Lung (tissue), 12 donors: ENCODE data around the gene CCNT1. TPM values are rescaled to one million over a fixed set of nuclear protein-coding genes. Genes with fewer than 3 reads are reported as not detected.

ENCODE experiments used
- ATAC-seq: fragments of 200-7000 bp; cut with Tn5 transposase; one replicate; pipeline ENCODE4 v1.9.1; 2020; ENCODE audit warnings: moderate number of reproducible peaks; ENCODE audit not compliant: insufficient read depth, low FRiP score
- DNase-seq, 3 donors: peaks; one replicate each; pipeline ENCODE4 v3.0.0-alpha.2; 2013 to 2017
- H3K27ac ChIP-seq, 2 donors: one replicate each; pipeline ENCODE4 v1.5.1; 2013; ENCODE audit warnings: mild to moderate bottlenecking in 2 of 2, moderate library complexity in 2 of 2, control low read depth in 1 of 2, inconsistent platforms in 1 of 2, low read depth in 1 of 2, low read length in 1 of 2
- H3K27me3 ChIP-seq, 3 donors: one replicate each; pipeline ENCODE4 v1.5.1; 2013; ENCODE audit warnings: low read length in 2 of 3; ENCODE audit not compliant: control insufficient read depth in 3 of 3, insufficient read depth in 3 of 3
- H3K36me3 ChIP-seq, 4 donors: one replicate each; pipeline ENCODE4 v1.5.1; 2013; ENCODE audit warnings: low read length in 4 of 4, mild to moderate bottlenecking in 1 of 4, moderate library complexity in 1 of 4; ENCODE audit not compliant: control insufficient read depth in 4 of 4, insufficient read depth in 4 of 4
- H3K4me1 ChIP-seq, 5 donors: one replicate each; pipeline ENCODE4 v1.5.1; 2013; ENCODE audit warnings: low read length in 5 of 5, mild to moderate bottlenecking in 2 of 5, moderate library complexity in 1 of 5; ENCODE audit not compliant: control insufficient read depth in 5 of 5, insufficient read depth in 5 of 5
- H3K4me3 ChIP-seq: one replicate; pipeline ENCODE4 v1.5.1; 2013; ENCODE audit warnings: mild to moderate bottlenecking, control low read depth, moderate library complexity
- H3K9ac ChIP-seq, 2 donors: one replicate each; pipeline ENCODE4 v1.5.1; 2013; ENCODE audit warnings: low read length in 2 of 2, control low read depth in 1 of 2; ENCODE audit not compliant: insufficient read depth in 1 of 2
- H3K9me3 ChIP-seq, 4 donors: one replicate each; pipeline ENCODE4 v1.5.1; 2013; ENCODE audit warnings: low read length in 3 of 4, mild to moderate bottlenecking in 1 of 4, moderate library complexity in 1 of 4; ENCODE audit not compliant: control insufficient read depth in 4 of 4, insufficient read depth in 3 of 4
- CTCF ChIP-seq: IDR thresholded peaks from 2 replicates; pipeline ENCODE4 v1.5.1; 2012; ENCODE audit warnings: mild to moderate bottlenecking; ENCODE audit errors: control extremely low read depth, extremely low read depth
- WGBS, 2 donors: extraction: QIAGEN DNeasy Blood & Tissue Kit; methylation state at CpG; one replicate each; pipeline ENCODE4 v1.1.7; 2013; 5-methylcytosine and 5-hydroxymethylcytosine counted together
- polyA plus RNA-seq, 2 donors: library from polyadenylated mRNA; stranded (reverse); fragments of 200-250 nt; gene quantifications; one replicate each; pipeline ENCODE4 v1.2.1, GENCODE V29; 2013
- total RNA-seq, 2 donors: library from RNA; depleted of rRNA in 1 of 2; stranded (reverse); fragments of >200 nt in 1 of 2; gene quantifications; one replicate each; pipeline ENCODE4 v1.2.1, GENCODE V29; 2014 to 2021
- donor health status: control.
- donor health status: control.
- donor health status: Bipolar disorder and iron deficiency.
- donor health status: healthy.
- donor health status: DM: yes; HTN: yes; CAD: no.

Gene CCNT1
- total and polyA plus RNA-seq, 4 donors, result 4.8 to 41.1 (median 16.2) TPM

GRCh38 chr12:48681399-48681709, 35.2 kb downstream of the CCNT1 start:
- Histone ChIP-seq H3K9me3 (no peaks in the 10 kb centered on the region), H3K36me3 (peaks cover 3 to 23% (median 19%) of the 10 kb centered on the region in 4 donors), H3K9ac (peak overlapping the region; percentile 95), H3K27me3 (peaks cover 0 to 2% (median 0%) of the 10 kb centered on the region in 3 donors), H3K4me3 (peak overlapping the region; percentile 74), H3K27ac (peak overlapping the region; percentile 89 to 98), H3K4me1 (peaks cover 4 to 34% (median 13%) of the 10 kb centered on the region in 5 donors)
- TF ChIP-seq CTCF, result no peak
- DNase-seq, result peak in 1 of 3 donors; percentile 37
- ATAC-seq, result no peak
- WGBS, 2 donors, result 1 to 2% methylated on average over 11 of the region's 11 CpGs

GRCh38 chr12:48680861-48681260, 35.6 kb downstream of the CCNT1 start:
- Histone ChIP-seq H3K36me3 (peaks cover 3 to 25% (median 19%) of the 10 kb centered on the region in 4 donors), H3K9ac (peak overlapping the region in 1 of 2 donors; percentile 95), H3K27me3 (peaks cover 0 to 2% (median 0%) of the 10 kb centered on the region in 3 donors), H3K27ac (no peak overlapping the region), H3K9me3 (no peaks in the 10 kb centered on the region), H3K4me3 (no peak overlapping the region), H3K4me1 (peaks cover 4 to 34% (median 13%) of the 10 kb centered on the region in 5 donors)
- WGBS, 2 donors, result 75 to 89% methylated on average over 13 of the region's 13 CpGs
- no peak for TF ChIP-seq CTCF
- ATAC-seq (no peak), DNase-seq (no peak)

DNA sequence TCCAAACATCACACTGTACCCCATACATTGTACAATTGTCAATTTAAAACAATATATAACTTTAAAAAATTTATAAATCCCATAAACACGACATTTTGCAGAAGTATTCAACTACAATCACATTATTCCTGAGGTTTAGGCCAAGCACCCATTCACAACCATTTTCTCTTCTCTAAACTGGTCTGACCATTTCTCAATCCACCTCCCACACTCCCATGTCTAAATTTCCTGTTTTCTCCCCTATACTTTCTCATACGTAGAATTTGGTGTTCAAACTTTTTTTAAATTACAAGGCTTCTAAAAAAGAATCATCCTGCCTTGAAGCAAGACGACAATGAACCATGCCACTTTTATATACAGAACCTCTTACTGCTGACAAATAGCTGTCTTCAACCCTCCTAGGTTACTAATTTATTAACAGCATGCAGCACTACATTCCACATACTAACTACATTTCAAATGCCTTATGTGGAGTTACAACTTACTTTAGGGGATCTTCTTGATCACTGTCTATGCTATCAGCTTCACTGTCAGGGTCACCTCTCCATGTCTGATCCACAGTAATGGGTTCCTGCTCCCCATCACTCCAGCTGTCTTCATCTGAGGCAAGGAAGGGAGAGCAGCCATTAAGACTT, 37.8 kb downstream of the CCNT1 start:
- ATAC-seq, result no peak
- H3K27ac ChIP-seq, result no peak overlapping the region
- 21 to 48% methylated on average over 3 of the region's 3 CpGs for whole genome bisulfite sequencing, 2 donors
- no peaks in the 10 kb centered on the region for H3K9me3 ChIP-seq
- no peak overlapping the region for H3K9ac ChIP-seq
- peaks cover 7 to 27% (median 19%) of the 10 kb centered on the region in 4 donors for H3K36me3 ChIP-seq
- peaks cover 4 to 34% (median 13%) of the 10 kb centered on the region in 5 donors for H3K4me1 ChIP-seq
- TF ChIP-seq CTCF, result no peak
- no peak overlapping the region for H3K4me3 ChIP-seq
- H3K27me3 ChIP-seq, result peaks cover 0 to 2% (median 0%) of the 10 kb centered on the region in 3 donors
- DNase-seq, result no peak
